Measurements from ENCODE around the gene LDLRAD1.

Gene LDLRAD1

GRCh38 chr1:54014009-54014629 lies 3.9 kb downstream of the LDLRAD1 start:
- TF ChIP-seq CTCF (IDR thresholded peaks at IDR 0.05; ENCODE audit: low read depth, low read length): no peak
- DNase-seq (ENCODE audit: extremely low read depth, low read depth): no peak

- no peak for DNase-seq (ENCODE audit: extremely low read depth, low read depth)
- TF ChIP-seq CTCF (IDR thresholded peaks at IDR 0.05; ENCODE audit: low read depth, low read length): no peak
These were observed 4.5 kb downstream of the LDLRAD1 start for GRCh38 chr1:54013393-54014008.

- DNase-seq (ENCODE audit: extremely low read depth, low read depth): no peak
- TF ChIP-seq CTCF (IDR thresholded peaks at IDR 0.05; ENCODE audit: low read depth, low read length): no peak
These were observed 5.1 kb downstream of the LDLRAD1 start for GRCh38 chr1:54012863-54013262.

GRCh38 chr1:54012008-54012325 lies 6.0 kb downstream of the LDLRAD1 start:
- TF ChIP-seq CTCF (IDR thresholded peaks at IDR 0.05; ENCODE audit: low read depth, low read length): no peak
- no peak for DNase-seq (ENCODE audit: extremely low read depth, low read depth)

GRCh38 chr1:54011316-54012007 lies 6.5 kb downstream of the LDLRAD1 start:
- no peak for TF ChIP-seq CTCF (IDR thresholded peaks at IDR 0.05; ENCODE audit: low read depth, low read length)
- DNase-seq (ENCODE audit: extremely low read depth, low read depth): no peak

- DNase-seq (ENCODE audit: extremely low read depth, low read depth): no peak
- no peak for TF ChIP-seq CTCF (IDR thresholded peaks at IDR 0.05; ENCODE audit: low read depth, low read length)
These were observed 7.4 kb downstream of the LDLRAD1 start for GRCh38 chr1:54010415-54011117.

GRCh38 chr1:54009406-54009805 lies 8.6 kb downstream of the LDLRAD1 start:
- no peak for DNase-seq (ENCODE audit: extremely low read depth, low read depth)
- TF ChIP-seq CTCF (IDR thresholded peaks at IDR 0.05; ENCODE audit: low read depth, low read length): no peak
